K562 treated with DMSO at 1 percent for 24 hours (cell line): ENCODE data around the gene MTO1. TPM values are rescaled to one million over a fixed set of nuclear protein-coding genes. Genes with fewer than 3 reads are reported as not detected.

Experiments used
- total RNA-seq: library from RNA; unstranded; fragments of 300-600 nt; gene quantifications from 2 replicates; pipeline ENCODE4 v1.2.3, GENCODE V29; 2022; ENCODE audit warnings: low read depth; ENCODE audit not compliant: insufficient read depth

The MTO1 gene
- 20.3 and 28.7 TPM in 2 replicates for total RNA-seq

GRCh38 chr6:73461537-73462350 lies at the start of gene MTO1:
Gene MTO1 (plus strand): TSS chr6:73461737. CDS start chr6:73461855, 118 bp downstream.

GRCh38 chr6:73452107-73452461 lies 9.5 kb upstream of the MTO1 start, which contains the start of gene CGAS:
Gene CGAS (minus strand): TSS chr6:73452297. CDS start chr6:73452181, 116 bp downstream.

GRCh38 chr6:73520688-73521350 lies 59.3 kb downstream of the MTO1 start, which contains the start of gene EEF1A1:
Gene EEF1A1 (minus strand): TSS chr6:73521032. CDS start chr6:73520026, 1,006 bp downstream.

Other genes starting within 250 kb of the MTO1 start
- gene KHDC1L, start 236.2 kb upstream of the MTO1 start, total RNA-seq = 2.1 TPM in 1 of 2 replicates, not detected in the other
- 14.9 and 15.2 TPM in 2 replicates for gene KHDC1, start 198.5 kb upstream of the MTO1 start, total RNA-seq
- gene DPPA5, start 107.5 kb upstream of the MTO1 start, total RNA-seq = not detected in 2 replicates
- not detected in 2 replicates for gene KHDC3L, start 99.1 kb upstream of the MTO1 start, total RNA-seq
- not detected in 2 replicates for gene OOEP, start 91.8 kb upstream of the MTO1 start, total RNA-seq
- 0.16 and 0.24 TPM in 2 replicates for gene DDX43, start 66.9 kb upstream of the MTO1 start, total RNA-seq
- not detected in 2 replicates for gene CGAS, start 9.4 kb upstream of the MTO1 start, total RNA-seq
- 15,591 and 16,390 TPM in 2 replicates for gene EEF1A1, start 59.3 kb downstream of the MTO1 start, total RNA-seq
- gene SLC17A5, start 192.3 kb downstream of the MTO1 start, total RNA-seq = 4.4 and 5.9 TPM in 2 replicates
- gene CD109, start 234.5 kb downstream of the MTO1 start, total RNA-seq = 0.09 TPM in 1 of 2 replicates, not detected in the other